H9 (cell line): ENCODE results near the gene ATF7. TPM values are rescaled to one million over a fixed set of nuclear protein-coding genes. Genes with fewer than 3 reads are reported as not detected.

Experiments used
- DNase-seq: peaks from one replicate; pipeline ENCODE4 v3.0.0-alpha.2; 2017
- H2AFZ ChIP-seq: one replicate; pipeline ENCODE4 v1.6.1; 2013; ENCODE audit warnings: mild to moderate bottlenecking, low read length, control low read depth, moderate library complexity
- H2AK5ac ChIP-seq: 2 replicates; pipeline ENCODE4 v1.6.1; 2013; ENCODE audit warnings: low read length, control low read depth, mixed read lengths; ENCODE audit not compliant: insufficient read length
- H2BK120ac ChIP-seq: one replicate; pipeline ENCODE4 v1.6.1; 2013; ENCODE audit warnings: low read depth, mild to moderate bottlenecking, low read length, control low read depth, inconsistent platforms; ENCODE audit not compliant: poor library complexity, severe bottlenecking
- H2BK12ac ChIP-seq: 2 replicates; pipeline ENCODE4 v1.6.1; 2013; ENCODE audit warnings: low read length, control low read depth, mixed read lengths, low read depth; ENCODE audit not compliant: insufficient read length
- H2BK15ac ChIP-seq: 2 replicates; pipeline ENCODE4 v1.6.1; 2013; ENCODE audit warnings: low read depth, low read length, control low read depth
- H2BK20ac ChIP-seq: one replicate; pipeline ENCODE4 v1.6.1; 2013; ENCODE audit warnings: low read depth, mild to moderate bottlenecking, low read length, control low read depth, inconsistent platforms; ENCODE audit not compliant: poor library complexity, severe bottlenecking
- H2BK5ac ChIP-seq: 2 replicates; pipeline ENCODE4 v1.6.1; 2013; ENCODE audit warnings: low read length, control low read depth, mixed read lengths; ENCODE audit not compliant: insufficient read length
- H3K14ac ChIP-seq: 2 replicates; pipeline ENCODE4 v1.6.1; 2013; ENCODE audit warnings: low read length, control low read depth; ENCODE audit not compliant: insufficient read depth
- H3K18ac ChIP-seq: 2 replicates; pipeline ENCODE4 v1.6.1; 2013; ENCODE audit warnings: low read depth, mild to moderate bottlenecking, mixed read lengths, low read length, control low read depth; ENCODE audit not compliant: insufficient read length
- H3K23ac ChIP-seq: 2 replicates; pipeline ENCODE4 v1.6.1; 2013; ENCODE audit warnings: low read length, control low read depth, mixed read lengths, low read depth; ENCODE audit not compliant: insufficient read length
- H3K23me2 ChIP-seq: 2 replicates; pipeline ENCODE4 v1.6.1; 2013; ENCODE audit warnings: low read depth, mild to moderate bottlenecking, mixed read lengths, low read length, control low read depth; ENCODE audit not compliant: insufficient read length, poor library complexity, severe bottlenecking
- H3K27ac ChIP-seq: 2 replicates; pipeline ENCODE4 v1.5.1; 2013; ENCODE audit warnings: low read length, control low read depth, mixed read lengths, low read depth; ENCODE audit not compliant: insufficient read length
- H3K27me3 ChIP-seq: 2 replicates; pipeline ENCODE4 v1.6.1; 2013; ENCODE audit warnings: low read length, control low read depth, inconsistent platforms; ENCODE audit not compliant: insufficient read depth
- H3K4ac ChIP-seq: 2 replicates; pipeline ENCODE4 v1.6.1; 2013; ENCODE audit warnings: low read depth, mild to moderate bottlenecking, control low read depth, inconsistent platforms, low read length, moderate library complexity
- H3K4me1 ChIP-seq: 2 replicates; pipeline ENCODE4 v1.6.1; 2013; ENCODE audit warnings: low read length, control low read depth, inconsistent platforms; ENCODE audit not compliant: insufficient read depth
- H3K4me2 ChIP-seq: 2 replicates; pipeline ENCODE4 v1.6.1; 2013; ENCODE audit warnings: low read length, control low read depth, mixed read lengths; ENCODE audit not compliant: insufficient read length, insufficient read depth
- H3K56ac ChIP-seq: 2 replicates; pipeline ENCODE4 v1.6.1; 2013; ENCODE audit warnings: low read depth, mild to moderate bottlenecking, mixed read lengths, low read length, control low read depth; ENCODE audit not compliant: insufficient read length
- H3K79me1 ChIP-seq: 2 replicates; pipeline ENCODE4 v1.6.1; 2013; ENCODE audit warnings: low read depth, mild to moderate bottlenecking, moderate library complexity, low read length, control low read depth, inconsistent platforms; ENCODE audit not compliant: insufficient read depth, poor library complexity, severe bottlenecking
- H3K79me2 ChIP-seq: 2 replicates; pipeline ENCODE4 v1.6.1; 2013; ENCODE audit warnings: low read length, control low read depth, inconsistent platforms; ENCODE audit not compliant: insufficient read depth
- H3K9ac ChIP-seq: 2 replicates; pipeline ENCODE4 v1.6.1; 2013; ENCODE audit warnings: low read length, control low read depth, mixed read lengths; ENCODE audit not compliant: insufficient read length; ENCODE audit errors: extremely low read depth
- H3K9me3 ChIP-seq: one replicate; pipeline ENCODE4 v1.6.1; 2013; ENCODE audit warnings: low read depth, low read length, inconsistent platforms; ENCODE audit not compliant: control insufficient read depth
- H3T11ph ChIP-seq: one replicate; pipeline ENCODE4 v1.6.1; 2013; ENCODE audit warnings: mild to moderate bottlenecking, low read length, control low read depth, inconsistent platforms
- H4K20me1 ChIP-seq: one replicate; pipeline ENCODE4 v1.6.1; 2013; ENCODE audit not compliant: control insufficient read depth, insufficient read length, insufficient read depth
- H4K5ac ChIP-seq: 2 replicates; pipeline ENCODE4 v1.6.1; 2013; ENCODE audit warnings: low read depth, mild to moderate bottlenecking, mixed read lengths, low read length, control low read depth; ENCODE audit not compliant: insufficient read length
- H4K8ac ChIP-seq: replicated peaks from 2 replicates; pipeline ENCODE4 v1.6.1; 2013; ENCODE audit warnings: low read length, control low read depth, mixed read lengths, low read depth; ENCODE audit not compliant: insufficient read length
- H4K91ac ChIP-seq: 2 replicates; pipeline ENCODE4 v1.6.1; 2013; ENCODE audit warnings: low read depth, mild to moderate bottlenecking, moderate library complexity, mixed read lengths, low read length, control low read depth; ENCODE audit not compliant: insufficient read length
- H3K27ac Mint-ChIP-seq, 3 experiments: 2 replicates in 2 of 3; 3 replicates in 1 of 3; pipeline ENCODE4 v1.8.0; 2020 to 2021; ENCODE audit warnings: mixed read lengths in 3 of 3, mild to moderate bottlenecking in 1 of 3, moderate library complexity in 1 of 3
- H3K27me3 Mint-ChIP-seq: 2 replicates; pipeline ENCODE4 v1.8.0; 2021; ENCODE audit warnings: low read depth, mild to moderate bottlenecking, moderate library complexity, mixed read lengths
- H3K36me3 Mint-ChIP-seq, 3 experiments: 2 replicates in 2 of 3; 3 replicates in 1 of 3; pipeline ENCODE4 v1.8.0; 2020 to 2021; ENCODE audit warnings: low read depth in 3 of 3, mixed read lengths in 3 of 3; ENCODE audit not compliant: insufficient read depth in 1 of 3
- H3K4me1 Mint-ChIP-seq, 2 experiments: 2 replicates each; pipeline ENCODE4 v1.8.0; 2020; ENCODE audit warnings: mixed read lengths in 2 of 2
- H3K4me3 Mint-ChIP-seq, 2 experiments: 2 replicates in 1 of 2; 3 replicates in 1 of 2; pipeline ENCODE4 v1.8.0; 2020 to 2021; ENCODE audit warnings: mild to moderate bottlenecking in 2 of 2, mixed read lengths in 2 of 2, moderate library complexity in 1 of 2
- H3K9me3 Mint-ChIP-seq, 2 experiments: 2 replicates in 1 of 2; 3 replicates in 1 of 2; pipeline ENCODE4 v1.8.0; 2020; ENCODE audit warnings: mild to moderate bottlenecking in 2 of 2, mixed read lengths in 2 of 2, moderate library complexity in 1 of 2
- CTCF ChIP-seq: fragments of 200-600 bp; sonication (generic); conservative IDR thresholded peaks from 3 replicates; pipeline ENCODE4 v1.8.0; 2021; ENCODE audit warnings: antibody characterized with exemption, mild to moderate bottlenecking
- WGBS: extraction: QIAGEN DNeasy Blood & Tissue Kit; methylation state at CpG from one replicate; pipeline ENCODE4 v1.1.7; 2013; ENCODE audit warnings: missing lambda C conversion rate, low lambda C conversion rate, mixed read lengths; ENCODE audit not compliant: insufficient read length; ENCODE audit errors: extremely low coverage; 5-methylcytosine and 5-hydroxymethylcytosine counted together
- total RNA-seq: library from RNA; stranded (reverse); gene quantifications from 2 replicates; pipeline ENCODE4 v1.2.1, GENCODE V29; 2021

Gene ATF7
- total RNA-seq, 1 experiment from 2014 or later: 17.7 TPM

- Histone ChIP-seq H4K5ac (no peak overlapping the region), H4K20me1 (peaks cover 2% of the 10 kb centered on the region), H3K9ac (peak overlapping the region; percentile 20), H3T11ph (no peak overlapping the region), H3K56ac (no peak overlapping the region), H3K27ac (no peak overlapping the region), H2BK15ac (no peak overlapping the region), H3K4ac (no peak overlapping the region), H2BK12ac (no peak overlapping the region), H4K8ac (no peak overlapping the region), H3K18ac (no peak overlapping the region), H3K23ac (no peak overlapping the region), H3K23me2 (peaks cover 14% of the 10 kb centered on the region), H3K79me1 (peaks cover 2% of the 10 kb centered on the region), H4K91ac (no peak overlapping the region), H2BK20ac (no peak overlapping the region), H2AK5ac (no peak overlapping the region), H3K9me3 (no peaks in the 10 kb centered on the region), H3K27me3 (no peaks in the 10 kb centered on the region), H3K14ac (no peak overlapping the region), H2BK5ac (no peak overlapping the region), H2BK120ac (no peak overlapping the region), H3K4me2 (peak overlapping the region; percentile 74), H3K79me2 (no peaks in the 10 kb centered on the region), H3K4me1 (peaks cover 6% of the 10 kb centered on the region; the same call in 1 of the 2 replicates), H2AFZ (no peak overlapping the region)
- peak overlapping the region; percentile 94 to 98 (median 97); a peak in 5 of 7 replicates for H3K27ac Mint-ChIP-seq
- no peak for TF ChIP-seq CTCF
- DNase-seq: no peak
- no peaks in the 10 kb centered on the region; the same call in none of the 2 replicates for H3K27me3 Mint-ChIP-seq
- H3K4me3 Mint-ChIP-seq: peak overlapping the region; percentile 72 to 93
- H3K4me1 Mint-ChIP-seq: peaks cover 55 to 61% of the 10 kb centered on the region in 2 experiments
- H3K9me3 Mint-ChIP-seq: no peaks in the 10 kb centered on the region
- H3K36me3 Mint-ChIP-seq: peaks cover 0 to 11% (median 1%) of the 10 kb centered on the region in 3 experiments; a peak in 1 of 7 replicates
- no CpG with 5 or more reads among the region's 11 CpGs for WGBS
Observed at GRCh38 chr12:53493610-53494391, 132.4 kb downstream of the ATF7 start.
